Aorta (tissue), 5 donors: ENCODE measurements around the gene GLT1D1. TPM values are rescaled to one million over a fixed set of nuclear protein-coding genes. Genes with fewer than 3 reads are reported as not detected.

ENCODE experiments used
- ATAC-seq: fragments of 200-7000 bp; cut with Tn5 transposase; one replicate; pipeline ENCODE4 v1.9.1; 2022; ENCODE audit warnings: moderate library complexity; ENCODE audit not compliant: low FRiP score
- DNase-seq, 2 donors: peaks; one replicate each; pipeline ENCODE4 v3.0.0-alpha.2; 2020
- H3K27ac ChIP-seq, 2 donors: one replicate each; pipeline ENCODE4 v1.5.1; 2013; ENCODE audit warnings: low read length in 2 of 2, mild to moderate bottlenecking in 2 of 2, moderate library complexity in 2 of 2, control low read depth in 1 of 2, inconsistent platforms in 1 of 2, low read depth in 1 of 2
- H3K27me3 ChIP-seq, 2 donors: one replicate each; pipeline ENCODE4 v1.6.1; 2013; ENCODE audit warnings: control low read depth in 1 of 2, low read length in 1 of 2, mild to moderate bottlenecking in 1 of 2, moderate library complexity in 1 of 2; ENCODE audit not compliant: insufficient read depth in 2 of 2, control insufficient read depth in 1 of 2
- H3K36me3 ChIP-seq, 2 donors: one replicate each; pipeline ENCODE4 v1.6.1; 2013; ENCODE audit warnings: control low read depth in 1 of 2, low read length in 1 of 2, mild to moderate bottlenecking in 1 of 2; ENCODE audit not compliant: insufficient read depth in 2 of 2, control insufficient read depth in 1 of 2
- H3K4me1 ChIP-seq, 2 donors: one replicate each; pipeline ENCODE4 v1.6.1; 2013; ENCODE audit warnings: low read length in 2 of 2, control low read depth in 1 of 2, mild to moderate bottlenecking in 1 of 2, moderate library complexity in 1 of 2; ENCODE audit not compliant: insufficient read depth in 2 of 2, control insufficient read depth in 1 of 2
- H3K4me3 ChIP-seq, 2 donors: one replicate each; pipeline ENCODE4 v1.5.1; 2013; ENCODE audit warnings: low read length in 2 of 2, control low read depth in 1 of 2, mild to moderate bottlenecking in 1 of 2
- H3K9me3 ChIP-seq: one replicate; pipeline ENCODE4 v1.6.1; 2013; ENCODE audit warnings: mild to moderate bottlenecking, low read length; ENCODE audit not compliant: control insufficient read depth
- WGBS, 2 donors: extraction: QIAGEN DNeasy Blood & Tissue Kit; methylation state at CpG; one replicate each; pipeline ENCODE4 v1.1.7; 2013; 5-methylcytosine and 5-hydroxymethylcytosine counted together
- intact Hi-C, 2 donors: fragments of 100-400 bp; cut with DNase I; formaldehyde crosslinking; loops; one replicate each; pipeline versions ENCODE4 v1.14.2 to v1.15.0; 2022
- polyA plus RNA-seq, 2 donors: library from polyadenylated mRNA; stranded (reverse); fragments of 200-250 nt; gene quantifications; one replicate each; pipeline ENCODE4 v1.2.3, GENCODE V29; 2013
- total RNA-seq, 2 donors: library from RNA; stranded (reverse); fragmentation: NEBNext Ultra II Directional; extraction: Animal tissue kit (Norgen Biotek cat#: 25700); gene quantifications; one replicate each; pipeline ENCODE4 v1.2.1, GENCODE V29; 2021
- donor health status: healthy with polysubstance abuse.
- donor health status: Bipolar disorder and iron deficiency.
- donor health status: DM: no; HTN: no; CAD: no.
- donor health status: DM: no; HTN: no; CAD: no.
- donor health status: DM: yes; HTN: yes; CAD: no.

GLT1D1 gene
- total and polyA plus RNA-seq, 4 donors = 0.54 to 1.4 (median 0.78) TPM; not detected in 1

DNA sequence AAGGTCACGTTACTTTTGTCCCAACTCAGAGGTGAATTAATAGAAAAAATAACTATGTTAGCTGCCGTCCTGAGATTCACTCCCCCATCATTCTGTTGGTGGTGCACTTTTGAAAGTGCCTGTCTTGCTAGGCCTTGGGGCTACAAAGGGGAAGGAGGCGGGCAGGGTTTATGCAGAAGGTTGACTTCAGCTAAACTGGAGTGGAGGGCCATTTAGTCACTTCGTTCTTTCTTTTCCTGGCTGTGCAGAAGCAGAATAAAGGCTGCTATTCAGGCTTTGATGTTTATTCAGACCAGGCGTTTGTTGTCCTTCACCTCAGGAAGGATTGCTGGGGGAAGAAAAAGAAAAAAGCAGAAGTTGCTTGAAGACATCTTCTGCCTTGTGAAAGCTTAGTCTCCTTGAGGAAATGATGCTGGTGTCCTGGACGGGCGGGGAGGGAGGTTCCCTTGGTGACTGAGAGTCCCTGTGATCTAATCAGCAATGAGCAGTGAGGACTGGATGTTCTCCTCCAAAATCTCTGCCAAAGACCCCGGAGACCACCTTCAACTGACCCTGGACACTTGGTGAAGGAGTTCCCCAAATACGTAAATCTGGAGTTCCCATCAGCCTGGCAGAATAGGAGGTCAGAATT lies 4.0 kb downstream of the GLT1D1 start:
- H3K36me3 ChIP-seq = no peaks in the 10 kb centered on the region
- no peaks in the 10 kb centered on the region for H3K4me1 ChIP-seq
- 73 to 77% methylated on average over 9 of the region's 9 CpGs for WGBS, 2 donors
- no peak overlapping the region for H3K4me3 ChIP-seq
- DNase-seq (no peak), ATAC-seq (no peak)
- intact Hi-C loops = no loop called here
- H3K27ac ChIP-seq = no peak overlapping the region
- no peaks in the 10 kb centered on the region for H3K9me3 ChIP-seq
- H3K27me3 ChIP-seq = no peaks in the 10 kb centered on the region

GRCh38 chr12:128859311-128859710 lies 6.0 kb downstream of the GLT1D1 start:
- no peaks in the 10 kb centered on the region for H3K4me1 ChIP-seq
- no peak overlapping the region for H3K4me3 ChIP-seq
- no peak overlapping the region for H3K27ac ChIP-seq
- DNase-seq = no peak
- ATAC-seq = no peak
- no peaks in the 10 kb centered on the region for H3K27me3 ChIP-seq
- H3K36me3 ChIP-seq = no peaks in the 10 kb centered on the region
- intact Hi-C loops = no loop called here
- 80 to 88% methylated on average over 9 of the region's 9 CpGs for WGBS, 2 donors
- H3K9me3 ChIP-seq = no peaks in the 10 kb centered on the region

DNA sequence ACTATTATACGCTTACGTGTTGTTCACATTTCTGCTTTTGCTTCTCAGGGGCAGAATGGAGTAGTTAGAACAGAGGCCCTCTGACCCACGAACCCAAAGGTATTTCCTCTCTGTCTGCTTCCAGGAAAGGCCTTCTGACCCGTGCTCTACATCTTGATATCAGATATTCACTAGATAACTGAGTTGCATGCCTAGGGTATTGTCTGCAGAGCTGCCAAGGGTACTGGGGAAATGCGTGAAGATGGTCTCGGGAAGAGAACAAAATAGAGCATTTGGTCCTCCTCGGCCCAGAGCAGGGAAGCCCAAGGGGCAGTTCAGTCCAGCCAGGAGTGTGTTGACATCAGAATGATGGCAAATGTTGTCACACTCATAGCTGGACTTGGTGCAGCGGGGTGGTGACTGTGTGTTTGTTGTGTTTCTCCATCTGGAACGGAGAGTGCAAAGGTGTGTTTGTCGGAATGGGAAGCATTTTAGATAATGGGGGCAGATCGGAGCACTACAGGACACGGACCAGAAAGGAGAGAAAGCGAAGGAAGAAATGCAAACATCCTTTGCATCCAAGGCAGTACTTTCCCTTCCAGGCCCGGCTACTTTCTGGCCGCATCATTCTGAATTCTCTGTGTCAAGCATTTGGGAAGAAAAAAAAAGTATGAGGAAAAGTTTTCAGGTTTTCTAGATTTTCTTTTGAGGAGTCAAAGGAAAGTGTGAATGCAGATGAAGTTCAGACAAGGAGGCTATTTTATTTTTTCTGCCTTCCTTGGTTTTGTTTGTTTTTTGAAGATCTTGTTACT lies 8.1 kb downstream of the GLT1D1 start:
- 60 to 71% methylated on average over 15 of the region's 15 CpGs for WGBS, 2 donors
- no peaks in the 10 kb centered on the region for H3K9me3 ChIP-seq
- no peaks in the 10 kb centered on the region for H3K36me3 ChIP-seq
- ATAC-seq (no peak), DNase-seq (no peak)
- no peak overlapping the region for H3K27ac ChIP-seq
- no peaks in the 10 kb centered on the region for H3K27me3 ChIP-seq
- no peaks in the 10 kb centered on the region for H3K4me1 ChIP-seq
- H3K4me3 ChIP-seq = no peak overlapping the region
- intact Hi-C loops = no loop called here

- WGBS, 2 donors = 72 to 80% methylated on average over 11 of the region's 11 CpGs
Measured at GRCh38 chr12:128863957-128864356, 10.7 kb downstream of the GLT1D1 start.

DNA sequence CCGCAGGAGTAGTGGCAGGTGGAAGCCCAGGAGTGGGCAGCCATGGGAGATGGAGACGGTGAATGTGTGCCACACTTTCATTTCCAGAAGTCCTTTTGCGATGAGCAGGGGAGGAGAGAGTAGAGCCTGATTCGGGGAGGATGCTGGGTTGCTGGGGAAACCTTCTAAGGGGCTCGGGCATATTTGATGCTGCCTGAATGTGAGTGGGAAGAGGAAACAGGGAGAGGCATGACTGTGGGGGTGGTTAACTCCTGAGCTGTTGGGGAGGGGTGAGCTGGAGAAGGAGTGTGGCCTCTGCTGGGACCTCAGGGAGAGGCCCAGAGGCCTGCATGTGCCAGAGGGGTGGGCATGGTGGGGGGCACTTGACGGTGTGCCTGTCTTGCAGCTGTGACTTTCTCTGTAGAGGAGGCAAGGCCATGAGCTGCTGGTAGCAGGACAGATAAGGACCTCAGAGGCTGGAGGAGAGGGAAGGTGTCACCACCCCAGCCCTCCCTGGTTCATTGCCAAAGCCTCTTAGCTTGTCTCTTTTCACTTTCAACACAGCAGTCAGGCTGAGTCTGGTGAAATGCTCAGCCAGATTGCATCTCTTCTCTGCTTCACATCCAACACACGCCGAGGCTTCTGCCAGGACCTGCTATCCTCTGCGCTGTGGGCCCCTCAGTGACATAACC lies 11.4 kb downstream of the GLT1D1 start:
- WGBS, 2 donors = 83 to 86% methylated on average over 9 of the region's 9 CpGs
- ATAC-seq = no peak
- no peak overlapping the region for H3K4me3 ChIP-seq
- no peaks in the 10 kb centered on the region for H3K27me3 ChIP-seq
- H3K9me3 ChIP-seq = no peaks in the 10 kb centered on the region
- no peak for DNase-seq
- no peaks in the 10 kb centered on the region for H3K36me3 ChIP-seq
- no peaks in the 10 kb centered on the region for H3K4me1 ChIP-seq
- H3K27ac ChIP-seq = no peak overlapping the region
- intact Hi-C loops = no loop called here

More at GRCh38 chr12:128863957-128864356, 10.7 kb downstream of the GLT1D1 start:
- H3K4me1 ChIP-seq = no peaks in the 10 kb centered on the region
- H3K27ac ChIP-seq = no peak overlapping the region
- DNase-seq (no peak), ATAC-seq (no peak)
- H3K4me3 ChIP-seq = no peak overlapping the region
- intact Hi-C loops = no loop called here
- H3K9me3 ChIP-seq = no peaks in the 10 kb centered on the region
- H3K36me3 ChIP-seq = no peaks in the 10 kb centered on the region
- H3K27me3 ChIP-seq = no peaks in the 10 kb centered on the region

GRCh38 chr12:128867466-128867865 lies 14.2 kb downstream of the GLT1D1 start:
- intact Hi-C loops = no loop called here
- no peak for ATAC-seq
- no peaks in the 10 kb centered on the region for H3K27me3 ChIP-seq
- no peaks in the 10 kb centered on the region for H3K4me1 ChIP-seq
- no peaks in the 10 kb centered on the region for H3K9me3 ChIP-seq
- WGBS, 2 donors = 57 to 75% methylated on average over 13 of the region's 13 CpGs
- no peak for DNase-seq
- H3K36me3 ChIP-seq = no peaks in the 10 kb centered on the region
- H3K4me3 ChIP-seq = no peak overlapping the region
- no peak overlapping the region for H3K27ac ChIP-seq

GRCh38 chr12:128871516-128871892 lies 18.2 kb downstream of the GLT1D1 start:
- no peaks in the 10 kb centered on the region for H3K36me3 ChIP-seq
- peaks cover 7% of the 10 kb centered on the region for H3K9me3 ChIP-seq
- DNase-seq (no peak), ATAC-seq (no peak)
- no peak overlapping the region for H3K4me3 ChIP-seq
- no peaks in the 10 kb centered on the region for H3K27me3 ChIP-seq
- no peak overlapping the region for H3K27ac ChIP-seq
- WGBS, 2 donors = 61 to 76% methylated on average over 2 of the region's 2 CpGs
- intact Hi-C loops = no loop called here
- no peaks in the 10 kb centered on the region for H3K4me1 ChIP-seq

- H3K4me1 ChIP-seq = no peaks in the 10 kb centered on the region
- no peak for DNase-seq
- ATAC-seq = no peak
- WGBS, 2 donors = 86 to 90% methylated on average over 5 of the region's 5 CpGs
- no peak overlapping the region for H3K27ac ChIP-seq
- H3K9me3 ChIP-seq = peaks cover 7% of the 10 kb centered on the region
- H3K27me3 ChIP-seq = no peaks in the 10 kb centered on the region
- intact Hi-C loops = no loop called here
- H3K36me3 ChIP-seq = no peaks in the 10 kb centered on the region
- H3K4me3 ChIP-seq = no peak overlapping the region
Measured at GRCh38 chr12:128872303-128872702, 19.0 kb downstream of the GLT1D1 start.
